Pancreas (tissue), 10 donors: ENCODE results near the gene DOCK10. TPM values are rescaled to one million over a fixed set of nuclear protein-coding genes. Genes with fewer than 3 reads are reported as not detected.

Source experiments
- ATAC-seq, 4 donors: fragments of 200-7000 bp; cut with Tn5 transposase; one replicate each; pipeline versions ENCODE4 v1.8.0 to v1.9.1; 2020; ENCODE audit warnings: mild to moderate bottlenecking in 4 of 4, moderate library complexity in 4 of 4
- DNase-seq, 6 donors: peaks; one replicate each; pipeline ENCODE4 v3.0.0-alpha.2; 2020
- FAIRE-seq: peaks from 2 replicates; lab custom pipeline; 2012; peaks lifted over from hg19 to GRCh38; lab: Jason Lieb, UNC
- H3K27ac ChIP-seq, 4 donors: fragments of 200-600 bp; sonication (generic); 1 replicate in 3 of 4; 2 replicates in 1 of 4; pipeline versions ENCODE4 v1.5.0 to v1.8.0; 2020
- H3K27me3 ChIP-seq, 4 donors: fragments of 200-600 bp; one replicate each; pipeline ENCODE4 v1.8.0; 2021
- H3K36me3 ChIP-seq, 3 donors: fragments of 200-600 bp; sonication (generic) in 1 of 3; one replicate each; pipeline versions ENCODE4 v1.5.0 to v1.8.0; 2020 to 2021
- H3K4me1 ChIP-seq, 3 donors: fragments of 200-600 bp; one replicate each; pipeline ENCODE4 v1.8.0; 2021
- H3K4me3 ChIP-seq, 4 donors: fragments of 200-600 bp; sonication (generic) in 2 of 4; one replicate each; pipeline versions ENCODE4 v1.5.0 to v1.8.0; 2020 to 2021
- H3K9me3 ChIP-seq, 4 donors: fragments of 200-600 bp; one replicate each; pipeline ENCODE4 v1.8.0; 2021
- WGBS, 2 donors: extraction: QIAGEN DNeasy Blood & Tissue Kit; methylation state at CpG; one replicate each; pipeline ENCODE4 v1.1.7; 2013; 5-methylcytosine and 5-hydroxymethylcytosine counted together
- intact Hi-C, 3 donors: fragments of 100-400 bp; cut with DNase I; formaldehyde crosslinking; loops; one replicate each; pipeline versions ENCODE4 v1.11.1 to v1.14.2; 2022
- polyA plus RNA-seq, 2 donors: library from polyadenylated mRNA; stranded (reverse); fragments of 200-250 nt; gene quantifications; one replicate each; pipeline ENCODE4 v1.2.3, GENCODE V29; 2013
- total RNA-seq, 6 donors: library from RNA; stranded (reverse); fragmentation: NEBNext Ultra II Directional in 4 of 6; extraction: Animal tissue kit (Norgen Biotek cat#: 25700) in 4 of 6; gene quantifications; one replicate each; pipeline versions ENCODE4 v1.2.1 to v1.2.4, GENCODE V29; 2021 to 2023
- TF ChIP-seq, protein P1 (sequence below), 4 donors: fragments of 200-600 bp; sonication (generic) in 3 of 4; IDR thresholded peaks; one replicate each; pipeline versions ENCODE4 v1.5.0 to v1.8.0; 2021; ENCODE audit warnings: antibody characterized with exemption in 4 of 4
- donor health status: healthy with polysubstance abuse.
- donor health status: DM: no; HTN: no; CAD: no; lungs with moderate emphysema.
- donor health status: DM: no; HTN: no; CAD: no.
- donor health status: control.
- donor health status: control.
- donor health status: Bipolar disorder and iron deficiency.
- donor health status: DM: yes; HTN: yes; CAD: no.
- donor health status: DM: no; HTN: no; CAD: no.
- donor health status: DM: no; HTN: no; CAD: no.
- donor health status: DM: yes; HTN: yes; CAD: no.

Gene DOCK10
- total and polyA plus RNA-seq, 8 donors = 0.95 to 16.3 (median 2.7) TPM

DNA sequence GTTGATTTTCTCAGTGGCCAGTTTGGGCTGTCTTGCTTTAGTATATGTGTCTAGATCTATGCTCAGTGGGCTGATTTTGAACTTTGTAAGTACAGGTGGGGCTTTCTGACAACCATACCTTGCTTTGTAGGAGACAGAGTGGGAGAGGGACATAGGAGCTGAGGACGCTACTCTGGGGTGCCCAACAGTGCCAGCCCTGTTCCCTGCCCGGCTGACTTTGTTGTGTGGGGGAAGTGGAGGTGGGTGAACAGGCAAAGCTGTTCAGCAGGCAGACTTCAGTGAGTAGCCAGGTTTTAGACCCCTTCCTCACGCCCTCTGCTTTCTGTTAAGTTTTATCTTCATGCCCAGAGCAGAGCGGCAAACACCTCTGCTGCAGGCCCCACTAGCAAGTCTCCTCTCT, 44.2 kb upstream of the DOCK10 start:
- TF ChIP-seq, protein P1, sequence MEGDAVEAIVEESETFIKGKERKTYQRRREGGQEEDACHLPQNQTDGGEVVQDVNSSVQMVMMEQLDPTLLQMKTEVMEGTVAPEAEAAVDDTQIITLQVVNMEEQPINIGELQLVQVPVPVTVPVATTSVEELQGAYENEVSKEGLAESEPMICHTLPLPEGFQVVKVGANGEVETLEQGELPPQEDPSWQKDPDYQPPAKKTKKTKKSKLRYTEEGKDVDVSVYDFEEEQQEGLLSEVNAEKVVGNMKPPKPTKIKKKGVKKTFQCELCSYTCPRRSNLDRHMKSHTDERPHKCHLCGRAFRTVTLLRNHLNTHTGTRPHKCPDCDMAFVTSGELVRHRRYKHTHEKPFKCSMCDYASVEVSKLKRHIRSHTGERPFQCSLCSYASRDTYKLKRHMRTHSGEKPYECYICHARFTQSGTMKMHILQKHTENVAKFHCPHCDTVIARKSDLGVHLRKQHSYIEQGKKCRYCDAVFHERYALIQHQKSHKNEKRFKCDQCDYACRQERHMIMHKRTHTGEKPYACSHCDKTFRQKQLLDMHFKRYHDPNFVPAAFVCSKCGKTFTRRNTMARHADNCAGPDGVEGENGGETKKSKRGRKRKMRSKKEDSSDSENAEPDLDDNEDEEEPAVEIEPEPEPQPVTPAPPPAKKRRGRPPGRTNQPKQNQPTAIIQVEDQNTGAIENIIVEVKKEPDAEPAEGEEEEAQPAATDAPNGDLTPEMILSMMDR (IDR thresholded peaks at IDR 0.05) = no peak
- ATAC-seq (no peak), FAIRE-seq (no peak), DNase-seq (no peak)
- intact Hi-C loops = no loop called here
- Histone ChIP-seq H3K36me3 (no peaks in the 10 kb centered on the region), H3K4me3 (no peak overlapping the region), H3K9me3 (no peaks in the 10 kb centered on the region), H3K27ac (no peak overlapping the region), H3K4me1 (no peaks in the 10 kb centered on the region), H3K27me3 (no peaks in the 10 kb centered on the region)
- 79 to 87% methylated on average over 4 of the region's 4 CpGs for WGBS, 2 donors

DNA sequence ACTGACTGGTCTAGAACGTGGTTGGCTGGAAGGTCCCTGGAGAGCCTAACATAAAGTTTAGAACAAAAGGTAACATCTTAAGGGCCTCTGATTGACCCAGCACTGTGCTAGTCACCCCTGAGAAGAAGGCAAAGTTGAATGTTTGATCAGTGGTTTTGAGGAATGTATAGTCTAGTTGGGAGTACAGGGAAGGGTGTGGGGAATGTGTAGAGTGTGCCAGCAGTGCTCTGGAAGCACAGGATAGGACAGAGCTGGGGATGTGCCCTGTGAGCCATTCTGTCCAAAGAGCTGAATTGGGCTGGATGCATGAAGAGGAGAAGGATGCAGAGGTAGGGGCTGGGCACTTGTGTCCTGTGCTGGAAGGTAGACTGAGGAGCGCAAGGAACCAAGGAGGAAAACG, 41.0 kb upstream of the DOCK10 start:
- no peak for FAIRE-seq
- no peak overlapping the region for H3K4me3 ChIP-seq
- 74 to 76% methylated on average over 3 of the region's 3 CpGs for WGBS, 2 donors
- no peaks in the 10 kb centered on the region for H3K27me3 ChIP-seq
- H3K9me3 ChIP-seq = no peaks in the 10 kb centered on the region
- no peak overlapping the region for H3K27ac ChIP-seq
- no peak for DNase-seq
- H3K4me1 ChIP-seq = no peaks in the 10 kb centered on the region
- TF ChIP-seq, protein P1 (IDR thresholded peaks at IDR 0.05) = no peak
- no peak for ATAC-seq
- intact Hi-C loops = no loop called here
- no peaks in the 10 kb centered on the region for H3K36me3 ChIP-seq

DNA sequence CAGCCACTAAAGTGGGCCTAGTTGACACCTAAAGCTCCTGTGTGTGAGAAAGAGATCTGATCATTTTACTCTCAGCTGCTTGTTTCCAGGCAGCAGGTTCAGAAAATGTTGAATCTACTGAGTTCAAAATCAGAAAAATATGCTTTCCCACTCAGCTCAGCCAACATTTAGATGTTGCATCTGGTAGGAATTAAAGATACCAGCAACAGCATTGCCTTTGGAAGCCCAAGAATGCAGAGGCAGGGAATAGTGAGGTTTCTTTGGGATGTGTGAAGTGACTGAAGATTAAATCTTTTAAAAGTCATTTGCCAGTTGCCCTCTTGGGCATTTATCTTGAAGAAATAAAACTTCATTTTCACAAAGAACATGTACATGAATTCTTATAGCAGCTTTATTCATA, 33.9 kb upstream of the DOCK10 start:
- ATAC-seq (no peak), FAIRE-seq (no peak), DNase-seq (no peak)
- intact Hi-C loops = no loop called here
- Histone ChIP-seq H3K27ac (no peak overlapping the region), H3K4me1 (no peaks in the 10 kb centered on the region), H3K27me3 (no peaks in the 10 kb centered on the region), H3K4me3 (no peak overlapping the region), H3K36me3 (no peaks in the 10 kb centered on the region), H3K9me3 (no peaks in the 10 kb centered on the region)
- TF ChIP-seq, protein P1 (IDR thresholded peaks at IDR 0.05) = no peak

DNA sequence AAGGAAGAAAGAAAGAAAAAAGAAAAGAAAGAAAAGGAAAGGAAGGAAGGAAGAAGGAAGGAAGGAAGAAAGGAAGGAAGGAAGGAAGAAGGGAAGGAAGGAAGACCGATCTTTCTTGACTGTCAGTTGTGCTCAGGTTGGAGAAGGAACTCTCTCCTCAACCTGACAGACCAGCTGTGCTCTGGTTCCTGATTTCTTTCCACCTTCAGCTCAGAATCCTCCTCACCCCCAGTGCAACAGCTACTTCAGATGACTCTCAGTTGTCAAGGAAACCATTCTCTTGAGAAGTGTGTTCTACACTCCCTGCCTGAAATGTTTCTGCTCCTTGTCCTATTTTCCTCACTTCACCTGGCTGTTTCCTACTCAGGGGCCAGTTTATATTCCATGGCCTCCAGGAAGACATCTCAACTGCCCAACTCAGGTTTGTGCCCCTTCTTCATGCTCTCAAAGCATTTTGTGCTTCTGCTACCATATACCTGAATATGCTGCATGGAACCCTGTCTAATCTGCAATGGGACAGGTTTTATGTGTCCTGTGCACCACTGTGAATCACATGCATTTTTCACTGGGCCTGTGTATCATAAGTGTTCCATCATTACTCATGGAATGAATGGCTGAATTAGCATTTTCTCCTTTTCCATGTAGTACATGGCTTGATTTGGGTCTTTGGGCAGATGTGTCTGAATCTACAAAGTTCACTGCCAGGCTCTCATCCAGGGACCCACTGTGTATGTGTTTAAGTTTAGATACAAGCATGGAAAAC, 32.8 kb upstream of the DOCK10 start:
- H3K27ac ChIP-seq = no peak overlapping the region
- TF ChIP-seq, protein P1 (IDR thresholded peaks at IDR 0.05) = no peak
- H3K36me3 ChIP-seq = no peaks in the 10 kb centered on the region
- no peak for FAIRE-seq
- WGBS, 2 donors = 69 to 81% methylated on average over 1 of the region's 1 CpG
- DNase-seq = no peak
- intact Hi-C loops = no loop called here
- no peaks in the 10 kb centered on the region for H3K4me1 ChIP-seq
- H3K9me3 ChIP-seq = no peaks in the 10 kb centered on the region
- H3K4me3 ChIP-seq = no peak overlapping the region
- no peaks in the 10 kb centered on the region for H3K27me3 ChIP-seq
- ATAC-seq = no peak

DNA sequence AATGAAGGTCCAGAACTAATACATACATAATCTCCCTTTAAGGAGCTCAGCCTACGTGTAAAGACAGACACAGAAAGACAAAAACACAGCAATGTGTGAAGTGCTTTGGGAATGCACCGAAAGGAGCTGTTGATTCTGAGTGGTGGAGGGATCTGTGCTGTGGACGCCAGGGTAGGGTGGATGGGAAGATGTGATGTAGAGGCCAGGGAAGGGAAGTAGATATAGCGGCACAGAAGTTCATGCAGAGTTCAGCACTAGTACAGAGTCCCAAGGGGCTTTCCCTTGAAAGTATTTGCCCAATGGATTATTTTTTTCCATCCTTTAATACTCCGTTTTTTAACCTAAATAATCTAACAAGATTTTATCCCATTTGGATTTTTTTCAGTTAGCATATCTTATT, 32.1 kb upstream of the DOCK10 start:
- TF ChIP-seq, protein P1 (IDR thresholded peaks at IDR 0.05) = no peak
- 59 to 65% methylated on average over 5 of the region's 5 CpGs for WGBS, 2 donors
- H3K36me3 ChIP-seq = no peaks in the 10 kb centered on the region
- no peak overlapping the region for H3K27ac ChIP-seq
- H3K4me1 ChIP-seq = no peaks in the 10 kb centered on the region
- H3K4me3 ChIP-seq = no peak overlapping the region
- no peaks in the 10 kb centered on the region for H3K9me3 ChIP-seq
- H3K27me3 ChIP-seq = no peaks in the 10 kb centered on the region
- FAIRE-seq (no peak), ATAC-seq (peak in 1 of 4 donors; percentile 23), DNase-seq (no peak)
- intact Hi-C loops = no loop called here
